ENCODE results near the gene TST.

TST gene

DNA sequence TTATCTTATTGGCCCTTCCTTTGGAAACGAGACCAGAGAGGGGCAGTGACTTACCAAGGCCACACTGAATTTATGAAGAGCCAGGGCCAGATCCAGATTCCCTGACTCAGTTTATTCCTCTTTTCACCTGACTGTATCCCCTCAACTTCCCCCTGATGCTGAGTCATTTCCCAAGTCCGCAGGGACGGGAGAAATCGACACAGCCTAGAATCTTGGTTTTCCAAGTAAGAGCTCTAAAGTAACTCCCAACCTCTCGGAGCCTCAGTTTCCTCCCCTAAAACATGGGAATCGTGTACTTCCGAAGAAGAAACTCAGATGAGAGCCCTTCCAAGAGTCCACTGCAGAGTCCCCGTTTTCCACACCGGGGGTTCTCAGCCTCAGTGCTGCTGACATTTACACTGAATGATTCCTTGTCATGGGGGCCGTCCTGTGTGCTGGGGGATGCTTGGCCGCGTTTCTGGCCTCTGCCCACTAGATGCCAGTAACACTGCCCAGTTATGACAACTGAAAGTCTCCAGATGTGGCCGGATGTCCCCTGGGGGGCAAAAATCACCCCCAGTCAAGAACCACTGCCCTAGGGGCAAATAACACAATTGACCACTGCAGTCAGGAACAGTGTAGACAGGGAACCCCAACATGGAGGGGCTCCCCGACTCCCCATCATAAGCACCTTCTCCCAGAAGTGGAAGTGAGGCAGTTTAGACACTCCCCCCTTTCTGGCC is 11.5 kb upstream of the TST start:
- ATAC-seq (ENCODE audit: low read depth): no peak
- H3K27me3 Mint-ChIP-seq: peaks cover 11% of the 10 kb centered on the region
- peaks cover 3% of the 10 kb centered on the region for H3K36me3 Mint-ChIP-seq
- H3K9me3 Mint-ChIP-seq: no peaks in the 10 kb centered on the region
- no peaks in the 10 kb centered on the region for H3K4me1 Mint-ChIP-seq
- no peak for DNase-seq (ENCODE audit: low spot score in 2 of 2)
- no peak overlapping the region for H3K27ac Mint-ChIP-seq
- H3K4me3 Mint-ChIP-seq: no peak overlapping the region

DNA sequence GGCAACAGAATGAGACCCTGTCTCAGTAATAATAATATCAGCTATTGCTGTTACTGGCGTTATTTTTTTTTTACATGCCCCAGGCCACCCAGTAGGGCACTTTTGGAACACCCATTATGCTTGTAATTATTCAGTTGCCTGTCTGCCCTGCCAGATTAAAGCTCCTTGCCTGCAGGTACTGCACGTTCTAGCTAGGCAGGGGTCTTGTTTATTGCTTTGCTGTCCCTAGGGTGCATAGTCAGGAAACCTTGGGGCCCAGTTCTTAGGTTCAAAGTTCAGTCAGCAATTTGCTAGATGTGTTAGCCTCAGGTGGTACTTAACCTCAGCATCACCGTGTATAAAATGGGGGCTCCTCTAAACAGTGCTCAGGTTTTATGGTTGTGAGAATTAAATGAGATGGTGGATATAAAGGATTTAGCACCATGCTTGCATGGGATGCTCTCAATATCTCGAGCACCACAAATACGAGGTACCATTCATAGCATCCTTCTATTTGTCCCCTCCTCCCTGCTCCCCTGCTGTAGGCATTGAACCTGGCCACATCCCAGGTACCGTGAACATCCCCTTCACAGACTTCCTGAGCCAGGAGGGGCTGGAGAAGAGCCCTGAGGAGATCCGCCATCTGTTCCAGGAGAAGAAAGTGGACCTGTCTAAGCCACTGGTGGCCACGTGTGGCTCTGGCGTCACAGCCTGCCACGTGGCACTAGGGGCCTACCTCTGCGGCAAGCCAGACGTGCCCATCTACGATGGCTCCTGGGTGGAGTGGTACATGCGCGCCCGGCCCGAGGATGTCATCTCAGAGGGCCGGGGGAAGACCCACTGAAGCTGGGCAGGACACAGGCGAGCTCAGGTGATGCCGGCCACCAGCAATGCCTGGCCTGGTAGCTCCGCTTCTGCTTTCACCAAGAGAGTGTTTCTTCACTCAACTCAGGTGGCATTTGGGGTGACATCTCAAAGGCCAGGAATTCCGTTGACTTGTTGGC is 9.7 kb upstream of the TST start:
- H3K27me3 Mint-ChIP-seq: peaks cover 4% of the 10 kb centered on the region
- H3K36me3 Mint-ChIP-seq: peaks cover 7% of the 10 kb centered on the region
- no peaks in the 10 kb centered on the region for H3K4me1 Mint-ChIP-seq
- DNase-seq (ENCODE audit: low spot score in 2 of 2) (no peak), ATAC-seq (ENCODE audit: low read depth) (no peak)
- H3K27ac Mint-ChIP-seq: no peak overlapping the region
- H3K4me3 Mint-ChIP-seq: no peak overlapping the region
- no peaks in the 10 kb centered on the region for H3K9me3 Mint-ChIP-seq

DNA sequence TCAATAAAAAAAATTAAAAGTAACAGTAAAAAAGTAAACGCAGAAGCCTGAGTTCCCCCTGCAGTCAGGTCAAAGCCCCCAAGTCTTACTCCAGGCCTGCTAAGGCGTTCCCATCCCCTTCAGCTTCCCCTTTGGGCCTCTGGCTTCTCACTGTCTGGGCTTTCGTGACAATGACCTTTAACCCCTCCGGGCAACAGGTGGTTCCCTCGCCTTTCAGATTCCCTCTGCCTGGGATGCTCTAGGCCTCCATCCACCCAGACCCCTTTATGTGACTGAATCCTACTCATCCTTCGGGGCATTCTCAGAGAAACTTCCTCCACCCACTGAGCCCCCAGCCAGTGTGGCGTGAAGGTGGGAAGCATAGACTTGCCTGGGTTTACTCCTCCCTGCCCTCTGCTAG is 8.3 kb upstream of the TST start:
- H3K36me3 Mint-ChIP-seq: peaks cover 7% of the 10 kb centered on the region
- DNase-seq (ENCODE audit: low spot score in 2 of 2): no peak
- H3K4me1 Mint-ChIP-seq: no peaks in the 10 kb centered on the region
- no peak overlapping the region for H3K4me3 Mint-ChIP-seq
- H3K27ac Mint-ChIP-seq: no peak overlapping the region
- no peak for ATAC-seq (ENCODE audit: low read depth)
- no peaks in the 10 kb centered on the region for H3K9me3 Mint-ChIP-seq
- H3K27me3 Mint-ChIP-seq: no peaks in the 10 kb centered on the region

DNA sequence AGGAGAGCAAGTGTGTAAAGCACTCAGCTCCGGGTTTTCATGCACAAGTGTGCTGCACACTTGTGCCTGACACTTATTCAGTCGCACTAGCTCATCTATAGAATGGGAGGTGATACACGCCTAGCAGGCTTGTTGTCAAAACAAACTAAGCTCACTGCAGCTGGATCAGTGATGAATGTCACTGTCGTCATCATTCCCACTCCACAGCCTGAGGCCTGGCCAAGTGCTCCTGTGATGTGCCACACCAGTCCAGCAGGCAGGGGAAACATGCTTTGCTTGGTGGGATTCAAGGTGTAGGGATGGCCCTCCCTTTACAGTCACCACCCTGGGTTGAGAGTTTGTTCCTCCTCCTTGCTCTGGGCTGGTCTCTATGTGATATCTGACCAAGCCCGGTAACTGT is 7.1 kb upstream of the TST start:
- no peak for DNase-seq (ENCODE audit: low spot score in 2 of 2)
- Mint-ChIP-seq H3K36me3 (peaks cover 7% of the 10 kb centered on the region), H3K9me3 (no peaks in the 10 kb centered on the region), H3K27me3 (no peaks in the 10 kb centered on the region), H3K4me1 (peaks cover 3% of the 10 kb centered on the region), H3K27ac (no peak overlapping the region), H3K4me3 (no peak overlapping the region)
- no peak for ATAC-seq (ENCODE audit: low read depth)

DNA sequence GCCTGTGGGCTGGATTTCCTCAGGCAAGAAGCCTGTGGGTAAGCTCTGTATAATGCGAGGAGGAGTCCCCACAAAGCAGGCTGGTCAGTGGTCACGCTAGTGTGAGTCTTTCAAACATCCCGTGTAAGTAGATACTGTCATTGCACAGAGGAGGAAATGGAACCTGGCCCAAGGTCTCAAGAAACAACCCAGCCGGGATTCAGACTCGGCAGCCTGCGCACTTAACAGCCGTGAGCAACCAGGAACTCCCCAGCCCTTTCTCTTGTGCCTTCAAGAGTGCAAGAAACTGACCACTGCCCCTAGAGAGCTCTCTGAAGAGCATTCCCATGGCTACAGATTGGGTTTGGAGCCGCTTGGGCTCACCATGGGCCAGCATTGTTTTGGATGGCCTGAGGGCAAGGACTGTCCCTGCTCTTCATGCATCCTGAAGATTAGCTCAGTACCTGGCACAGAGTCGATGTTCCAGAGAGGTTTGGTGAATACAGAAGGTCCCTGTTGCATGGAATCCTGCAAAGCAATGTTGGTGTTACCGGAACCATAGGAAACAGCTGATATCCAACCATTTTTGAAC is 6.3 kb upstream of the TST start:
- ATAC-seq (ENCODE audit: low read depth) (no peak), DNase-seq (ENCODE audit: low spot score in 2 of 2) (no peak)
- H3K36me3 Mint-ChIP-seq: peaks cover 7% of the 10 kb centered on the region
- peaks cover 1% of the 10 kb centered on the region for H3K27me3 Mint-ChIP-seq
- peaks cover 5% of the 10 kb centered on the region for H3K4me1 Mint-ChIP-seq
- no peak overlapping the region for H3K27ac Mint-ChIP-seq
- no peaks in the 10 kb centered on the region for H3K9me3 Mint-ChIP-seq
- H3K4me3 Mint-ChIP-seq: no peak overlapping the region

DNA sequence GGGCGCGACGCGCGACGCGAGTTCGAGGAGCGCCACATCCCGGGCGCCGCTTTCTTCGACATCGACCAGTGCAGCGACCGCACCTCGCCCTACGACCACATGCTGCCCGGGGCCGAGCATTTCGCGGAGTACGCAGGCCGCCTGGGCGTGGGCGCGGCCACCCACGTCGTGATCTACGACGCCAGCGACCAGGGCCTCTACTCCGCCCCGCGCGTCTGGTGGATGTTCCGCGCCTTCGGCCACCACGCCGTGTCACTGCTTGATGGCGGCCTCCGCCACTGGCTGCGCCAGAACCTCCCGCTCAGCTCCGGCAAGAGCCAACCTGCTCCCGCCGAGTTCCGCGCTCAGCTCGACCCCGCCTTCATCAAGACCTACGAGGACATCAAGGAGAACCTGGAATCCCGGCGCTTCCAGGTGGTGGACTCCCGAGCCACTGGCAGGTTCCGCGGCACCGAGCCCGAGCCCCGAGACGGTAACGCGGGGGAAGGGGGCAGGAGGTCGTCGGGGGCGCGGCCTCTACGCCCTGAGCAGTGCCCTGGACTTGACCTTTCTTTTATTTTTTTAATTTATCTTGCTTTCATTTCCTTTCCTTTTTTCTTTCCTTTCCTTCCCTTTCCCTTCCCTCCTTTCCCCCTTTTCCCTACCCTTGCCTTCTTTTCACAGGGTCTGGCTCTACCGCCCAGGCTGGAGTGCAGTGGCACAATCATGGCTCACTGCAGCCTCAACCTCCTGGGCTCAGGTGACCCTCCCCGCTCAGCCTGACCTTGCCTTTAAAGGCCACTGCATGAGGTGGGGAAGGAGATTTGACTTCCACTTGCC is 5.3 kb upstream of the TST start:
- H3K36me3 Mint-ChIP-seq: peaks cover 7% of the 10 kb centered on the region
- H3K27me3 Mint-ChIP-seq: peaks cover 1% of the 10 kb centered on the region
- ATAC-seq (ENCODE audit: low read depth) (no peak), DNase-seq (ENCODE audit: low spot score in 2 of 2) (no peak)
- H3K9me3 Mint-ChIP-seq: no peaks in the 10 kb centered on the region
- no peak overlapping the region for H3K4me3 Mint-ChIP-seq
- no peak overlapping the region for H3K27ac Mint-ChIP-seq
- H3K4me1 Mint-ChIP-seq: peaks cover 5% of the 10 kb centered on the region

DNA sequence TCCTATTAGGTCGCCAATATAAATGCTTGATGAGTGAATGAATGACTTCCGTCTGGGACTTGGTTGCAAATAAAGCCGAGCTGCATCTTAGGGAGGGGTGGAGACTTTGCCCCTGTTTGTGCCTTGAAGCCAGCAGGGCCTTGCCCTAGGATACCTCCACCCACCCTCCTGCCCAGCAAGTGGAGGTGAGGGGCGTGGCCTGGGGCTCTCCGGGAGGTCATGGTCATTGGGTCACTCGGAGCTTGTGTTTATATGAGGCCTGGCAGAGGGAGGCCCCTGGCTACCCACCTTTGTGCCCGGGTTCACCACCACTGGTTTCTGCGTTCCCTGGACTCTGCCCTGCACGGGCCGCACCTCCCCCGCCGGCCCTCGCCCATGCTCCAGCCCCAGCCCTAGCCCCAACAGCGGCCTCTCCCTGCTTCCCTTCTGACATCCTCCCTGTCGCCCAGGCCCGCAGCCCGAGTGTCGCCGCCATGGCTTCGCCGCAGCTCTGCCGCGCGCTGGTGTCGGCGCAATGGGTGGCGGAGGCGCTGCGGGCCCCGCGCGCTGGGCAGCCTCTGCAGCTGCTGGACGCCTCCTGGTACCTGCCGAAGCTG is 4.6 kb upstream of the TST start:
- Mint-ChIP-seq H3K4me1 (peaks cover 5% of the 10 kb centered on the region), H3K9me3 (no peaks in the 10 kb centered on the region), H3K27me3 (peaks cover 1% of the 10 kb centered on the region), H3K36me3 (peaks cover 7% of the 10 kb centered on the region), H3K4me3 (no peak overlapping the region), H3K27ac (no peak overlapping the region)
- DNase-seq (ENCODE audit: low spot score in 2 of 2): no peak
- no peak for ATAC-seq (ENCODE audit: low read depth)

DNA sequence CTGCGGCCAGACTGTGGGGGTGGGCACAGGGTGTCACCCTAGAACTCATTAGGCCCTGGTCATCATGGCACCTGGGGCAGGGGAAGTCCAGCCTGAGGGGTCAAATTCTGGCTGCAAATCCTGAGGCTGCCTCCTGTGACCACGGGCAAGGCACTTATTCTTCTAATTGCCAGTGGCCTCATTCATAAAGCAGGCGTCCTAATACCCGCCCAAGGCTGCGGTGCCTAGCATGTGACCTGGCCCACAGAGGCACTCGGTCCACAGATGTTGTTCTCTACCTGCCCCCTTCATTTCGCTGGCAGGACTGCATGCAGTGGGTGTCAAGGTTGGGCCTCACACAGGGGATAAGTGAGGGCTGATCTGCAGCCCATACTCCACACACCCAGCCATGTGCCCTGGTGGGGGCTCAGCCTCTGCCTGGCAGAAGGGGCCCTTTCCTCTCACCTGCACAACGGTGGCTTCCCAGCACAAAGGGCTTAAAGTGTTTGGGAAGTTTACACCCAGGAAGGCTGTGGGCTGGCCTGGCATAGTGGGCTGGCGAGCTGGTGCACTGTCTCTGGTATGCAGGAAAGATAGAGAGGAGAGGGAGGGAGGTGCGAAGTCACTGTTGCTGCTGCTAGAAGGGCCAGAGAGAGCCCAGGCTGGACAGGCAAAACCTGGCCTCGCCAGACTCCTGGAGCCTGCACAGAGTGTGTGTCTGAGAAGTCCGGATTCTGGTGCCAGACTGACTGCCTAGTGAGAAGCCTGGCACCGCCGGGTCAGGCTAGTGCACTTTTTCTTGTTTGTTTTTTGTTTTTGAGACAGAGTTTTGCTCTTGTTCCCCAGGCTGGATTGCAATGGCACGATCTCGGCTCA is 3.5 kb upstream of the TST start:
- H3K27ac Mint-ChIP-seq: no peak overlapping the region
- peaks cover 1% of the 10 kb centered on the region for H3K27me3 Mint-ChIP-seq
- peaks cover 6% of the 10 kb centered on the region for H3K36me3 Mint-ChIP-seq
- H3K4me3 Mint-ChIP-seq: no peak overlapping the region
- H3K4me1 Mint-ChIP-seq: peaks cover 7% of the 10 kb centered on the region
- no peaks in the 10 kb centered on the region for H3K9me3 Mint-ChIP-seq
- DNase-seq (ENCODE audit: low spot score in 2 of 2): no peak
- no peak for ATAC-seq (ENCODE audit: low read depth)

DNA sequence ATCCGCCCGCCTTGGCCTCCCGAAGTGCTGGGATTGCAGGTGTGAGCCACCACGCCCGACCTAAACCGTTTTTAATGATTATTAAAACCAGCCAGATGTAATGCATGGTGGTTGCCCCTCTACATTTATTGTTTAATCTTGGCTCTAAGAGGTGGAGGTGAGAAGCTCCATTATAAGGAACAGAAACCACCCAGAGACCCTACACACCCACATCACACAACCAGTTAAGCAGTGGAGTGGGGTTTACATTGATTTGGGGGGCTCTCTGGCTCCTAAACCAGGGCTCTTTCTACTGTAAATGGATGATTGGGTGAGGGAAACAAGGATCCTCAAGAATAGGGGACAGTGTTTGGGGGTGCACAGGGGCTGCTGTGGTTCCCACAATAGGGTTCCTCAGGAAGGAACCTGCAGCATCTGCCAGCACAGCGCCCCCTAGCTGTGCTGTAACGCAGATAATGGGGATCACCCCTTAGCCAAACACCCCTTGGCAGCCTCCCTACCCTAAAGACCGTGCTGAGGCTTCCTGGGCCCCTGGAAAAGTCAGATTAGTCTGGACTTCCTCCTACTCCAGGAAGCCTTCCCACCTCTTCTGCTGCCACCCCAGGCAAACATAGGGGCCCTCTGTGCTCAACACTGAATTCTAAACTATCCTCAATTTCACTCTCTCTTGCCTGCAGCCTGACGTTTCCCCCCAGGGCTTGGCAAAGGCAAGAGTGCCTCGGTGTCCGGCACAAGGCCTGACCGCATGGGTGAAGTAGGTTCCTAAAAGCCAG is 2.6 kb upstream of the TST start:
- ATAC-seq (ENCODE audit: low read depth): peak; percentile 66
- peaks cover 7% of the 10 kb centered on the region for H3K4me1 Mint-ChIP-seq
- H3K36me3 Mint-ChIP-seq: peaks cover 4% of the 10 kb centered on the region
- peak; percentile 43 to 59 for DNase-seq (ENCODE audit: low spot score in 2 of 2)
- H3K27ac Mint-ChIP-seq: no peak overlapping the region
- H3K27me3 Mint-ChIP-seq: peaks cover 1% of the 10 kb centered on the region
- H3K4me3 Mint-ChIP-seq: peak overlapping the region; percentile 67
- no peaks in the 10 kb centered on the region for H3K9me3 Mint-ChIP-seq

DNA sequence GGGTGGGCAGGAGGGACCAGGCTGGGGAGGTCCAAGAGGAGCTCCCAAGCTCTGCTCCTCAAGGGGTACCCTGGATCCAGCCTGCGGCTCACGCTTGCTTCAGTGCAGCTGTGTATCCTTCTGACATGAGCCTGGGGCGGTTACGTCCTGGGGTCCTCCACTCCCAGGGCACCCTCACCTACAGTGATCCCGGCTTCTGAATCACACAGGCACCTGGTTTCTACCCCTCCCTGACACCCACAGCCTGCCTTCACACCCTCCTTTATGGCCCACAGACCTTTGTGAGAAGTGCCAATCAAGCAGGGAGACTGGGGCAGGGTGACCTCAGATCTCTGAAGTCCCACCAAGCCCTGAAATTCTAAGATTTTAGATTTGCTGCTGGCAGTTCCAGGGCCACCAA is 1.8 kb upstream of the TST start:
- Mint-ChIP-seq H3K27ac (no peak overlapping the region), H3K4me1 (peaks cover 7% of the 10 kb centered on the region), H3K36me3 (peaks cover 4% of the 10 kb centered on the region), H3K9me3 (no peaks in the 10 kb centered on the region), H3K4me3 (no peak overlapping the region), H3K27me3 (peaks cover 1% of the 10 kb centered on the region)
- ATAC-seq (ENCODE audit: low read depth) (no peak), DNase-seq (ENCODE audit: low spot score in 2 of 2) (no peak)

DNA sequence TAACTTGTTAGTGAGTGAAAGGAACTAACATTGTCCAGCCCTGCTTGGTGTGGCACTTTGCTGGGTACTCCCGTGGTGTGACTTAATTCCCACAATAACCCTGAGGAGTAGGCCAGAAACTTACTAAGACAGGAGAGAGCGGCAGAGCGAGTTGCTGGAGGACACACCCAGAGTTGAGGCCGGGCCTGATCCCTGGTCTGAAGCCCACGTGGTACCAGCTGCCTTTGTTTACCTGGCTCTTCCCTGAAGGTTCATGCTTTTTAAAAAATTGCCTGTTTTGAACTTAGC is 889 bp upstream of the TST start:
- peaks cover 1% of the 10 kb centered on the region for H3K27me3 Mint-ChIP-seq
- no peak for ATAC-seq (ENCODE audit: low read depth)
- H3K9me3 Mint-ChIP-seq: no peaks in the 10 kb centered on the region
- peak overlapping the region; percentile 20 for H3K27ac Mint-ChIP-seq
- H3K4me3 Mint-ChIP-seq: peak overlapping the region; percentile 84
- H3K36me3 Mint-ChIP-seq: peaks cover 4% of the 10 kb centered on the region
- no peak for DNase-seq (ENCODE audit: low spot score in 2 of 2)
- peaks cover 7% of the 10 kb centered on the region for H3K4me1 Mint-ChIP-seq

DNA sequence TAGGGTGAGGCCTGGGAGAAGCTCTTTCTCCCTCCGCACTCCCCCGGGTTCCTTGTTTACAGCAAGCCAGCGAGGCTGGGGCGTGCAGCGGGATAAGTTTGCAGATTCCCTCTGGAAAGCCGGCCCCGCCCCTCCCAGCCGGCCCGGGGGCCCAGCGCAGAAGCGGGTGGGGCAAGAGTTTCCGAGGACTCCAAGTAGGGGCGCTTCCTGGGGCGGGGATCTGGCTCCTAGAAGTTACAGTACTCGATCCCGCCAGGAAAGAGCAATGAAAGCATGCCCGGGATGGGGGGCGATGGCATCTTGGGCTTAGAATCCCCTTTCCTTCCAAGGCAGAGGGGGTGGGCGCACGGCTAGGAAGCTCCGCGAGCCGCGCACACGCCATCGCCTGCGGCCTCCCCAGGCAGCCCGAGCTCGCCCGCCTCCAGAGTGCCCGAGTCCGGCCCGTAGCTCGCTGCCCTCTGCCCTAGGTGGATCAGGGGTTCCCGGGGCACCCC is 385 bp downstream of the TST start:
- H3K4me3 Mint-ChIP-seq: peak overlapping the region; percentile 72
- no peaks in the 10 kb centered on the region for H3K9me3 Mint-ChIP-seq
- H3K36me3 Mint-ChIP-seq: no peaks in the 10 kb centered on the region
- peaks cover 1% of the 10 kb centered on the region for H3K27me3 Mint-ChIP-seq
- H3K4me1 Mint-ChIP-seq: peaks cover 7% of the 10 kb centered on the region
- ATAC-seq (ENCODE audit: low read depth) (peak; percentile 9), DNase-seq (ENCODE audit: low spot score in 2 of 2) (no peak)
- H3K27ac Mint-ChIP-seq: no peak overlapping the region
